HG03066 (cell line): ENCODE data around the gene RAB6B.
A peak's percentile ranks its signal among the peaks of the same experiment; 100 is the strongest.
"Not testable (repeated sequence)": the region's sequence is repeated elsewhere in the genome, so short reads cannot be mapped to it uniquely, and the experiment has no call there.

Experiments
- ATAC-seq: cut with Tn5 transposase; IDR thresholded peaks from one replicate; pipeline ENCODE4 v1.9.1; 2021; ENCODE audit warnings: low read depth; ENCODE audit not compliant: unreplicated experiment

The RAB6B gene

DNA sequence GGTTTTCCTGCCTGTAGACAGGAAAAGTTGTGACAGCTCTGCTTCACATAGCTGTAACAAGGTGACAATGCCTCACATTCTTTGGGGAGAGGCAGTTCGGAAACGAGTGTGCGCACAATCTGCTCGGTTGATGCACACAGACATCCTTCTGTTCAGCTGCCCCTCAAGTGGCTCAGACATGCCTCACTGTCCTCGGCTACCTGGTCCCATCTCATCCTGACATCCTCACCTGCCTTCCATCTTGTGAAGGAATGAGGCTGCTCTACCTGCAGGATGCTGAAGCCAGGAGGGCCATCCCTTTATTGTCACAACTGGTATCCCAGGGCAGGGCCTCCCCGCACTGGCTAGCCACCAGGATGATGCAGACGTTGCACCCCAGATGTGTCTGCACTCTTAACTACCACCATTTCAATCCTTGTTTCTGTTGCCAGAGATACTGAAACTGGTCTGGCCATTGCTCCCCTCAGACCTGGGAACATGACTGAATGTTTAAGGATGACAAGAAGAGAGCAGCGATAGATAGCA, 70.7 kb downstream of the RAB6B start:
- ATAC-seq: no peak

DNA sequence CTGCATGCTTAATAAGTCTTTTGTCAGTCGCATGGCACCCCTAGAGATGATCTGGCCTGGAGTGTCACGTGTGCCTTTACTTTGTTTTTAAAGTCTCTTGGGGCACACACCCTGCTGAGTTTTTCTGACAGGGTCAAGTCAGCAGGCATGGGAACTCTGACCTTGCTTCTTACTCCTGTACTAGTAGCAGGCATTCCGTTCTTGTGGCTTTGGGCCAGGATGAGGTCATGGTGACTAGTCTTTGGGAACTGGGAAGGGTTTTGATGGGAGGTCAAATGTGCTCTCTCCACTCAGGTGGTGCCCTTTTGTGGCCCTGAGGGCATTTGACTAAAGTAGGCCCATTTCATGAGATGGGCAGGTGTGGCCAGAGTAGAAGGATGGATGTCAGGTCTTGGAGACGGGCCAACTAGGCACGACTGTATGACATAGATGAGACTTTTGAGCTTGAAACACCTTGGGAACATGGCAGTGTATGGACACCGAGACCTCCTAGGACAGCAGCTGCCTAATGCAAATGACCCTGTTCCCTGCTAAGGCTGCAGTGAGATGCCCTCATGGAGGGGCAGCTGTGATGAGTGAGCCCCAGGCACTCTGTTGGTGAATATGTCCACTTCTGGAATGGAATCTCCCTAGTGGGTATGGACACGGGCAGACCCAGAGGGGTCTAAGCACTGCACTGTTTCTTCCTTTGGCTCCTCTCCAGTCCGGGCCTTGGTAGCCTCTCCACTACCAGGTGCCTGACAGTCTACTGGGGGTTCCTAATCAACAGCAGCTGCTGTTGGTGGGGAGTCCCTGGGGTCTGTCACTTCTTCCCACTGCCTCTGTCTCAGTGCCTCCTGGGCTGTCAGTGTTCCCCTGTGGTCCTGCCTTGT, 73.7 kb downstream of the RAB6B start:
- no peak for ATAC-seq

DNA sequence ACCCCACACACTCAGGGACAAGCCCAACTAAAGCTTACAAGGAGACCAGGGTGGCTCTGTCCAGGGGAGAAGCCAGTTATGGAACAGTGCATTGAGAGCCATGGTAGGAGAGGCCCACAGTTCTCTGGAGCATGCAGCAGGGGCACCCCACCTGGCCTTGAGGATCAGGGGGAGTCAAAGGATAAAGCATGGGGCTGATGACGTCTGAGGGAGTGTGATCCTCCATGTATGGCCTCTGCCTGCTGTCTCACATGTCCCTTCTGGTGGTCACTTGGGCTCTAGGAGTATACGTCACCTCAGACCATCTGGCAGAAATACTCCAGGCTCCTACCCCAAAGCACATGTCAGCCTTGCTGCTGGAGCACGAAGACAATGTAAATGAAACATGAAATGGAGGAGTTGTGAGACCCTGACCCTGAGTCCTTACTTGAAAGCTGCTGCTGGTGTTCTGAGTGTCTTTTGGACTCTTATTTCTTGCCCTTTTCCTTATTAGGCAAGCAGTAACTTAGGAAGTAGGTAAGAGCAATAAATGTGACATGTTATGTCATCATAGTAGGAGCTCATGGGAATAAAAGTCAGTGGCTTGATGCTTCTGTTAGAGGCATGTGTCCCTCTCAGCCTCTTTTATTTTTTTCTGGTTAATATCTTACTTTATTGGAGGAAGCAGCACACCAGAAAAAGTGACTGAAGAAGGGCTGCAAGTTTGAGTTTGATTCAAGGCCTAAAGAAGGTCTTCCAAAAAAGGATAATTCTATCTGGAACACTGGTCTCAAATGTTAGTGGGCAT, 74.6 kb downstream of the RAB6B start:
- no peak for ATAC-seq

DNA sequence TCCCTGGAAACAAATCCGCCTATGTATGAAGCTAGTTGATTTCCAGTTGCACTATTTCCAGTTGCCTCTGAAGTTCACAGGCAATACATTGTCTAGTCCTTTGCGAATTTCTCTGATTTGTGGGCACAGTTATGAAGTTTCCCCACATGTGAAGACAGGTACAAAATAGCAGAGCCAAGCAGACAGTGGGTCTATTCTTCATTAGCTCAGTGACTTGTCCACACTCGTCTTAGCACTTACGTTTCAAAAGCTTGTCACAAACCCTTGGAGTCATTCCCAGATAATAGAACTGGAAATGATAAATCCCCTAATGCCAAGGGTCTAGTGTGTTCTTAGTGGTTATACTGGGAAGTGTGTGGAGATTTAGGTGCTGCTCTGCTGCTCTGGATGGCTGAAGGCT, 75.6 kb downstream of the RAB6B start:
- no peak for ATAC-seq

DNA sequence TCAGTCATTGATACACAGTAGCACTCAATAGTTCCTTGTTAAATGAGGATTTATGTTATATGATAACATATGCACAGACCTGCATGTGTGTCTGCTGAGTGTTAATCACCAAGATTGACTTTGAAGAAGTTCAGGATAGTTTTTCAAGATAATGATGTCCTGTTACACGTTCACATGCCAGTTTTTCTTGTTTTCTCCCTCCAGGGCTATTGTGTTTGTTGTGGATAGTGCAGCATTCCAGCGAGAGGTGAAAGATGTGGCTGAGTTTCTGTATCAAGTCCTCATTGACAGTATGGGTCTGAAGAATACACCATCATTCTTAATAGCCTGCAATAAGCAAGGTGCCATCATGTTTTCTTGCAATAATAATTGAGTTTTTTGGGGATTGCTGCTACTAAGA, 80.3 kb downstream of the RAB6B start:
- no peak for ATAC-seq

DNA sequence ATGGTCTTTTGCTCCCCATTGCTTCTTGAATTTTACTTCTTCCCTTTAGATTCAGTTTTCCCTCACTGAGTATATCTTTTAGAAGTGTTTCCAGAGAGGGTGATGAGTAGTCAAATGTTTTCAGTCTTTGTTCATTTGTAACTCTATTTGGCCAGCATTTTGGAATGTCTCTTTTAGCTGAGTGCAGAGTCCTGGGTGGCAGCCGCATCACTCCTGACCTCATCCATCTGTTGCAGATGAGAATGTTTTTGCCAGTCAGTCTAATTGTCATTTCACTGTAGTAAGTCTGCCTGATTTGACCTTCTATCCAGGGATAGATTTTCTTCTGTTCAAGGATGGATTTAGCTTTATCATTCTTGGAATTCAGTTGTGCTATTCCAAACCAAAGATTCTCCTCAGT, 82.8 kb downstream of the RAB6B start:
- ATAC-seq: no peak

DNA sequence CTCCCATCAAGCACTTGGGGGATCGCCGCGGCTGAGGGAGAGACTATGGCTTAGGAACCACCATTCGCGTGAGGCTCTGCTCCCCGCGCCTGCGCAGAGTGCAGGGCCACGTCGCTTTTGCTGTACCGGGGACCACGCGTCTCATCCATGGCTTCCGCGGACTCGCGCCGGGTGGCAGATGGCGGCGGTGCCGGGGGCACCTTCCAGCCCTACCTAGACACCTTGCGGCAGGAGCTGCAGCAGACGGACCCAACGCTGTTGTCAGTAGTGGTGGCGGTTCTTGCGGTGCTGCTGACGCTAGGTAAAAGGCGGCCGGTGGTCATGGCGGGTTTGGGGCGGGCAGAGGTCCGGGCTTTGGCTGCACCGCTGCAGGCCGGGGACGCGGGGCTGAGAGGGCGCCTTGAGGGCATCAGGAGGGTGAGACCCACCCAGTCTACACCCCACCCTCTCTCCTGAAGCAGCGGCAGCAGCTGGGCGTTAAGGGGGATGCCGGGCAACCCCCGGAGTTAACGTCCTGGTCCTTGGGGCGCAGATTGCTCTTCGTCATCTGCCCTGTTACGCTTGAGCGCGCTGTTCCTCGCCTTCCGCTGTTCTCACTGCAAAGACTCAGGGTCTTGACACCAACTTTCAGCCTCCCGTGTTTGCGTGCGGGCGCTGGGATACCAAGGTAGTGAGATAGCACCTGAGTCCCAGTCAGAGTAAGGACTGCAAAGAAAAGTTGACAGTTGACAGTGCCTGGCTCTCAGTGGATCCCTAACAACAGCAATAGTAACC, 89.8 kb downstream of the RAB6B start, which contains the start of gene SRPRB:
Gene SRPRB, plus strand, starts transcription at position 114 of the 774 bp plus-strand sequence. Its CDS starts 34 bp downstream, at position 148.
- peak; percentile 98 for ATAC-seq

DNA sequence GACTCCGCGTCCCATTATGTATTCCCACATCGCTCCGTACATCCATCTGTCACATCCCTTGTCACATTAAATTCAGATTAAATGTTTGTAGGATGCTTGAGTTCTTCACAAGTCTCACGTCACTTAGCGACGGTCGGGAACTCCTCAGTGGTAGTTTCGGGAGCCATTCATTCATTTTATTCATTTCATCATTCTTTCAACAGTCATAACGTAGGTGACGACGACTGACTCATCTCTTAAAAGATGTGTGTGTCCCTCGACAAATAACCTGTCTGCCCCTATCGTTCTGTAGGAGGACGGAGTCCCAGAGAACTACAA, 90.3 kb downstream of the RAB6B start:
- no peak for ATAC-seq

DNA sequence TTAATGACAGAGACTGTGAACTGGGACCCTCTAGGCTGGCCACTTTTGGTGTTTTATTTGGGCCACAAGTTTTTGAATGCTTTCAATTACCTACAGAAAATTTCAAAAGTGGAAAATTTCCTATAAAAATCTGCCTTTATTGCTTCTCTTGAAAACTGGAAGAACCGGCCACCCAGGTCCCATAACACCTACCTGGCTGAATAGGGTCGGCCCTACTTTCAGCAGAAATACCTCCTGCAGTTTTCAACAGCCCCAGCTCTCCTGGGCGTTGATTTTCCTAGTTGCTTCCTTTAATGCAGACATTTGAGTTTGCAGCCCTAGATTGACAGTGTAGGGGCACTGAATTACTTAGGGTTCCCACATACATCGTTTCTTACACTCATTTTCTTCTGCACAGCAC, 90.8 kb downstream of the RAB6B start:
- ATAC-seq: no peak

DNA sequence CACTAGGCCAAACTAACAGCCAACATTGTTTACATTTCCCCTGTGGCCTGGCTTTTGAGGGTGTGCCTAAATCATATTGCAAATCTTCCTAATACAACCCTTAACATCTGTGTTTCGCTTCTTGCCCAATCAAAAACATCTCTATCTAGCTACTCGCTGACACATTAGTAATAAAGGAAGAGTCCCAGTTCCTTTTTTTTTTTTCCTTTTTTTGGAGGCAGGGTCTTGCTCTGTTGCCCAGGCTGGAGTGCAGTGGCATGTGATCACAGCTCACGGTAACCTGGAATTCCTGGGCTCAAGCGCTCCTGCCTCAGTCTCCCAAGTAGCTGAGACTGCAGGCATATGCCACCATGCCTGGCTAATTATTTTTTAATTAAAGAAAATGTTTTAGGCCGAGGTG, 92.2 kb downstream of the RAB6B start:
- no peak for ATAC-seq

DNA sequence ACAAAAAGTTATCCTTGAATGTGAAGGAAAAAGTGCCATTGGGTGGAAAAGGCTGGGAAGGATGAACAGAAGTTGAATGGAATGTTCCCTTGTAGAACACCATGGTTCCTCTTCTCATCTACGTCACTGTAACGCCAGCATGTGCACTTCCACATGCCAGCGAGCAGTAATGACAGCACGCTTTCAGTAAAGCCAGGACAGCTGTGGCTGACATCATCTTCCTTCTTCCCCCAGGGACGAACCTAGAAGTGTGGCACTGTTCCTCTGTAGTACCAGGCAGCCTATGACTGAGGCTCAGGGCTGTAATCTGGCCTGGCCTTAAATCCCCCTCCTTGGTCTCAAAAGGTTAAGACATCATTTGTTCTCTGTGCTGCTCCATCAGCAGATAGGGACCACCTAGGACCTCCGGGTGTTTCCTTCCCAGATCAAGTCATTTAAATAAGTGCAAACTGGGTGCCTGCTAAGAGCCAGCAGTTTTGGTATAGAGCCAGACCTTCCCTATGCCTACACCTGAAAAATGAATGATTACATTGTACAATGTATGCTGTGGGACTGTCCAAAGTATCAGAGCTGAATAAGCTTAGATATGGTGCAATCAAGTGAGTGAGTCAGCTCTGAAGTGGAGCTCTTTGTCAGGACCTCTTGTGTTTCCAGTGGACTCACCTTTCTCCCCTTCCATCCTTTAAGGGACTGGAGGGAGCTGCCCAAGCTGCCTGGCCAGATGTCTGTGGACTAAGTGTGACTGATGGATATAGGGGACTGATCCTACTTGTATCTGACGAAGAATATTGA, 95.7 kb downstream of the RAB6B start:
- ATAC-seq: no peak

DNA sequence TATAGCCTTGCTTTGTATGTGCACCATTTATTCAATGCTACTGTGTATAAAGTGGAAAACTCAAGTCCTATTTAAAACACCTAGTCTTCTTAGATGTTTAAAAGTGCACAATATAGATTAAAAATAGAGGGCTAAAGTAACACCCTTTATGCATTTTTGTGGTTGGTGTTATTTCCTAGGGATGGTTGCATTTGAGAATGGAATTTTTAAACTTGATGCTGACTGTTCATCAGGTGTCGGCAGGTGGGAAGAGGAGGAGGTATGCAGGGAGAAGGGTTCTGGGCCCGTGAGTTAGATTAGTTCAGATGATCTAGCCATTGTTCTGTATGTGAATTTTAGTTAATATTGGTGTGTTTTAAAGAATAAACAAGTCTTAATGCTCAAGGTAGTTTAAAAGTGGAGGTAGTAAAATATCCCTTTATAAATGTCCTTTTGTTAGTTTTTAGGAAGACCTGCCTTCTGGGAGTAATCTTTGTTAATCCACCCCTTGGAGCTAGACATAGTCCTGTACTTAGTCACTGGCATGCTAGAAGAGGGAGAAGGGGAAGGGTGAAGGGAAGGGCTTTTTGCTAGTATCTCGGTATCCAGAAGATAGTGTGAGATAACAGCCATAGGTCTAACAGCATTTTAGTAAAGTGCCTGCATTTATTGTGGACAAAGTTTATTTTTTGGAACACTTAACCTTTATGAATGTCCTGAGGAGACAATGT, 98.1 kb downstream of the RAB6B start:
- no peak for ATAC-seq

DNA sequence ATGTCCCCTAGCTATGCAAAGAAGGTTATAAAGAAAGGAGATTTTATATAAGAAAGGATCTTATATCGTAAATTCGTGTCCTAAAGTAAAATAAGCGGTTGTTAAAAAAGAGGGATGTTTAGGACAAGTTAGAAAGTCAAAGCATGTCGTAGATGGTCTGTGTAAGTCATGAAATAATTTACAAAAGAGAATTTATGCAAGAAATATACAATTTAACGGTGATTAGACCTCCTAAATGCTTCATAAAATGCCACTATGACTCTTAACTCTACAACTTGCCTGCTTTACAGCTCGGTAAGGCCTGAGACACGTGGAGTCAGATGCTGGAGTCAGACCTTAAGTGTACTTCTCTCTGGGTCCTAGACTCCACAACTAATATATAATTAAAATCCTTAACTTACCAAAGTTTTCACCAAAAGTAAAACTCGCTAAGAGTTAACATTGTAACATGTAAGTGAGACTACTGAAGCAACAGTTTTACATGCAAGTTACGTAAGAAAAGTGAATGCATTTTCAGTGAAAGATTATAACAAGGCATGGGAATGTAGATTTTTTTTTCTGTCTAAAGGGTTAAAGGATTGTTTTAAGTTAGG, 103.4 kb downstream of the RAB6B start:
- no peak for ATAC-seq

DNA sequence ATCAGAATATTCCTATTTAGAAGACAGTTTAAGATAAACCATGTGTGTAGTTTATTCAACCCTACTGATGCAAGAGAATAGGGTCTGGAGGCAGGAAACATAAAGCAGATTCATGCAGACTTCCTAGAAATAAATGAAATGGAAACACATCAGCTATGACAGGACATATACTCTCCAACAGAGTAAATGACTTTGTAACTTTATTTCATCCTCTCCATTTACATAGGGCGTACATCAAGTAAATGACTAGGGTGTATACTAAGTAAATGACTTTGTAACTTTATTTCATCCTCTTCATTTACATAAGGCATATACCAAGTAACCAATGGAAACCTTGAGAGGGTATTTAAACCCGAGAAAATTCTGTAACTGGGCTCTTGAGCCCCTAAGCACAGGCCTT, 107.7 kb downstream of the RAB6B start:
- ATAC-seq: no peak

DNA sequence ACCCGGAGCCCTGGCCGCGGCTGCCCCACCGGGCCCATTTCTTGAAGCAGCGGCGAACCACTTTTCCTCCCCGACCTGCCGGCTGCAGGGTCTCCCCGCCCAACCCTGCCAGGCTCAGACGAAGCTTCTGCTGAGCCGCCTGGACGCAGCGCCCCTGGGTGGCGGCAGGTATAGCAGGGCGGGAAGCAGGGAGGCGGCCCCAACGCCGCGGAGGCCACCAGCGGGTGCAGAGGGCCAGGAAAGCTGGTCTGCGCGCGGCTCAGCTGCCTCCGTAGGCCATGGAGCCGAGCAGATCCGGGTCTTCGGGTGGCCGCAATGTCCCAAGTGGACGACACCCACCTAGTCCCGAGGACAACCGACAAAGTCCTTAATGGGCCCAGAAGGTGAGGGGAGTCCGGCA, 111.9 kb downstream of the RAB6B start:
- no peak for ATAC-seq

DNA sequence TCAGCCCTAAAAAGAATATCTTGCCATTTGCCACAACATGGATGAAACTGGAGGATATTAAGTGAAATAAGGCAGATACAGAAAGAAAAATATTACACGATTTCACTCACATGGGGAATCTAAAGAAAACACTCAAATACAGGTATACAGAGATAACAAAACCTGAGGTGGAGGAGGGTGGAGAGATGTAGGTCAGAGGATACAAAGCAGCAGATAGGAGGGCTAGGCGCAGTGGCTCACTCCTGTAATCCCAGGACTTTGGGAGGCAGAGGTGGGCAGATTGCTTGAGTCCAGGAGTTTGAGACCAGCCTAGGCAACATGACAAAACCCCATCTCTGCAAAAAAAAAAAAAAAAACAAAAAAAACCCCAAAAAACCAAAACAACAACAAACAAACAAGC, 113.2 kb downstream of the RAB6B start:
- no peak for ATAC-seq

DNA sequence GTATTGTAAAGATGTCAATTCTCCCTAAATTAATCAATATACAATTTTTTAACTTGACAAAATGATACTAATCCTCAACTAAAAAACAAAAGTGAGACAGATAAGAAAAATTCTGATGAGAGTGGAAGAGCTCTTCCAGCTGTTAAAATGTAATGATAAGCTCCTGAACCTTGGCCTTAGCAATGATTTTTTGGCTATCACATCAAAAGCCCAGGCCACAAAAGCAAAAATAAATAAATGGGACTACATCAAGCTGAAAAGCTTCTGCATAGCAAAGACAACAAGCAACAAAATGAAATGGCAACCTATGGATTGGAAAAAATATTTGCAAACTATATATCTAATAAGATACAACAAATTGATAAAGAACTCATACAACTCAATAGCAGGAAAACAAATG, 114.1 kb downstream of the RAB6B start:
- no peak for ATAC-seq

DNA sequence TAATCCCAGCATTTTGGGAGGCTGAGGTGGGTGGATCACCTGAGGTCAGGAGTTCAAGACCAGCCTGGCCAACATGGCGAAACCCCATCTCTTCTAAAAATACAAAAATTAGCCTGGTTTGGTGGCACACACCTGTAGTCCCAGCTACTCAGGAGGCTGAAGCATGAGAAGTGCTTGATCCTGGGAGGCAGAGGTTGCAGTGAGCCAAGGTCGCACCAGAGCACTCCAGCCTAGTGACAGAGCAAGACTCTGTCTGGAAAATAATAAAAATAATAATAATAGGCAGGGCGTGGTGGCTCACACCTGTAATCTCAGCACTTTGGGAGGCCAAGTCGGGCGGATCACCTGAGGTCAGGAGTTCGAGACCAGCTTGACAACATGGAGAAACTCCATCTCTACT, 114.9 kb downstream of the RAB6B start:
- not testable (repeated sequence) for ATAC-seq

DNA sequence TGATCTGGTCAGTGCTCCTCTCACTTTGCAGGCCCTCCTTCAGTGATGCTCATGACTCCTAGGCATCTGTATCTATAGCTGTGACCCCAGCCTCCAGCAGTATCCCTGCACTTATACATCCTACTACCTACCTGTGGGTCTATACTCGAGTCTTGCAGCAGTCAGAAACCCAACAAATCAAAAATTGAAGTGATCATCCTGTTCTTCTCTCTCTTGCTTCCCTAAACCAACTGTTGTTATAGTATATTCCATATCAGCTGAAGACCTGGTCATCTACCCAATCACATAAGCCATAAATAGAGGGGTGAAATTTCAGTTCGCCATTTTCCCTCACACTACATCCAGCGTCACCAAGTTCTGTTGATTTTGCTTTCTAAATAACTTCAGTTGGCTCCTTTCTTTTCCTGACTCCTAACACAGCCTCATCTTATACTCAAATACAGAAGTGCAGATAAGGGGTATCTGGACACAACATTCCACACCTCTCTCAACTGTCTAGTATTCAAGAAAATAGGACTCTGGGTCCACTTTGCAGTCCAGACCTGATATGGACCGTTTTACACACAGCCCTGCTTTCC, 116.0 kb downstream of the RAB6B start:
- ATAC-seq: no peak
